NCI-H2196 treated with DMSO at 0.1 percent for 48 hours (cell line): ENCODE measurements around the gene SOX13.
"Not testable (repeated sequence)": the region's sequence is repeated elsewhere in the genome, so short reads cannot be mapped to it uniquely, and the experiment has no call there.

Source experiments
- DNase-seq: peaks from one replicate; lab custom pipeline; 2025; ENCODE audit not compliant: unreplicated experiment; lab: John Stamatoyannopoulos, UW

Gene SOX13

GRCh38 chr1:204085876-204086275 is 13.0 kb downstream of the SOX13 start:
- DNase-seq, result no peak

DNA sequence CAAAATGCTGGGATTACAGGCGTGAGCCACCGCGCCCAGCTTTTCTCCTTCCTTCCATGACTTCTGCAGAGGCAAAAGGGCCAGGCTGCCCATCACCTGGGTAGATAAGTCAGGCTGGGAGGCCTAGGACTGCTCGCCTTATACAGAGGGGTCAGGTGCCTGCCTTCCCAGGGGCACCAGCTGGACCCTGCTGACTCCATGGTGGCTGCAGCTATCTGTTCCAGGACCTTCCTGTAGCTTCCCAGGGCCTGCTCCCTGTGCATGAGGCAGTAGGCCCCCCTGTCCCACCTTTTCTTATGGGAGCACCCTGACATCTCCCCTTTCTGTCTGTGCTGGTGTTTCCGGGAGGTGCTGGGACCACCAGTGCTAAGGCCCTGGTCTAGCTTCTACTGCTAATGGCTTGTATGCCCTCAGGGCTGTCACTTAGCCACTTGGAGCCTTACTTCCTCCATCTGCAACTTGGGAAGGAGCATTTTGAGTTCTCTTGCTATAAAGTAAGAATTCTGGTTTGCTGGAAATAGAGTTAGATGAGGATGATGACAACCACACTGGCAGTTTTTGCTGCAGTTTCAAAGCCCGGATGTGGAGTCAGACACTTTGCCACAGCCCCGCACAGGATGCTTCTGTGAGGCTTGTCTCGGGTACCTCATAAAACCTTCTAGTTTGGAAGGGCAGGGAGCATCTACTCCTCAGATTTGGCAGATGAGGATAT is 14.4 kb downstream of the SOX13 start:
- no peak for DNase-seq

DNA sequence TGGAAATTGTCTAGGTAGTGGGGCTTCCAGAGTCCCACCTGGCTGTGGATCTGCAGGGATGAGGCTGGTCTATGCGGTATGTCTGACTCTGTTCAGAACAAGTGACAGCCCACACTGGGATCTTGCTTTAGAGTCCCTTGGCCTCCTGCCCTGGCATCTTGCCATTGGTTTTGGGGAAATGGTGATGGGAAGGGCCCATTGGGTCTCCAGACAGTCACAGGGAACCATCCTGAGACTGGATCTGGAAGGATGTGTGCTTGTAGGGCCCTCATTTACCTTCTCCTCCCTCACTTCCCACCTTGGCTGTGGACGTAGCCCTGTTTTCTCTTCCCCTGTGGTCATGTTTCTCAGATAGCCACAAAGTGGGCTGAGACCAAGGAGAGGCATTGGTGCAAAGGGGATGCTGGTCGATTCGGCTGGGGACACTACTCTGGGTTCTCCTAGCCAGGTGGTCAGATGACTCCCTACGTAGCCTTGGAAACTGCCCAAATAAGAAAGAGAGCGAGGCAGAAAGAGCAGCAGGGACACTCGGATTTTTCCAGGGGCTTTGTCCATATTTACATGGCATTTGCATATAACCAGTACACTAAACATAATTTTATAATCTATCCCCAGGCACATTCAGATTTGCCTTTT is 15.1 kb downstream of the SOX13 start:
- DNase-seq, result no peak

- no peak for DNase-seq
Observed at GRCh38 chr1:204088596-204088995, 15.7 kb downstream of the SOX13 start.

DNA sequence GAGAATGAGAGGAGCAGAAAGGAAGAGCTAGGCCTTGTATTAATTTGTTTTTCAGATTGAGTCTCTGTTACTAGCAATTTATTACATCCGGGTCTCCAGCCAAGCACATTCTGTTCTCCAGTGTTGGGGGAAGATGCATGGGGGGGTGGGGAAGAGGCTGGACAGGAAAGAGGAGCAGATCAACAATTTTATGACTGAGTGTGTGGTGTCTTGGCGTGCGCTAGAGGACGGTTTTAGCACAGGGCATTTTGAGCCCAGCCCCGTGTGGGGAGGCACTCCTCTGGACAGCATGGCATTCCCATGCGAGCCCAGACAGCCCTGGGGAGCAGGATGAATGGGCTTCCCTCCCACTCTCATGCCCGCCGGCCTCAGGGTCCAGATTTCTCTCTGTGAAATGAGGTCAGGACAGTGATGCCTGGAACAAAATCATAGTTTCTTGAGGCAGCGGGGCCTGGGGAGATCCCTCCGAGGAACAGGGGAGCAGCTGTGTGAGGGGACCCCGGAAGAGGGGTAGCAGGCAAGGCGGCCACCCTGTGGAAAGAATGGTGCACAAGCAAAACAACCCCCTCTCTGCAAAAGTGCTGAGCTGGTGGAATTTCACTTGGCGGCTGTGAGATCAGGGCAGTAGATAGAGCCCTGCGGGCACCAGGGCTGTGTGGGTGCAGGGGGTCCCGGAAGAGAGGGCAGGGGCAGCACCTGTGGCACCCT is 16.3 kb downstream of the SOX13 start:
- DNase-seq, result no peak

DNA sequence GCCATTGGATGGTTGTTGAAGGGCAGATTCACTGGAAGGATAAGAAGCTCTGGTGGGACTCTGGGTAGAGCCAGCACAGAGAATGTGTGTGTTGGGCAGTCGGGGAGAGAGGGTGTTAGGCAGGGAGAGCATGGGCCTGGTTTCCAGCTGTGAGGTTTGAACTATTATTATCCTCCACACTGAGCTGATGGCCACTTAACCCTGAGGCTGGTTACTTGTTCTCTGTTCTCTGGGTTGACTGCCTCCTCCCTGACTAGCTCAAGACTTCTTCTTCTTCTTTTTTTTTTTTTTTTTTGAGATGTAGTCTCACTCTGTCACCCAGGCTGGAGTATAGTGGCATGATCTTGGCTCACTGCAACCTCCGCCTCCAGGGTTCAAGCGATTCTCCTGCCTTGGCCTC is 17.2 kb downstream of the SOX13 start:
- DNase-seq, result not testable (repeated sequence)

GRCh38 chr1:204091066-204091465 is 18.2 kb downstream of the SOX13 start:
- no peak for DNase-seq

DNA sequence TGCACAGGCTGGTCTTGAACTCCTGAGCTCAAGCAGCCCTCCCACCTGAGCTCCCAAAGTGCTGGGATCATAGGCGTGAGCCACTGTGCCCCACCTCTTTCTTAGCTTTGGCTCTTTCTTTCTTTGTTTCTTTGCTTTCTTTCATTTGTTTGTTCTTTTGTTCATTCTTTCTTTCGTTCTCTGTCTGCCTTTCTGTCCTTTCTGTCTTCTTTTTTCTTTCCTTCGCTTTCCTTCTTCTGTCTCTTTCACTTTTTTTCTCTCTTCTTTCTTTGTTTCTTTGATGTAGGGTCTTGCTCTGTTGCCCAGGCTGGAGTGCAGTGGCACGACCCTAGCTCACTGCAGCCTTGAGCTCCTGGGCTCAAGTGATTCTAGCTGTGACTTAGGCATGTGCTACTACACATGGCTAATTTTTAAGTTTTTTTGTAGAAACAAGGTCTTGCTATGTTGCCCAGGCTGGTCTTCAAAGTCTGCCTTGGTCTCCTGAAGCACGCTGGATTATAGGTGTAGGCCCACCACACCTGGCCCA is 18.9 kb downstream of the SOX13 start:
- no peak for DNase-seq

- no peak for DNase-seq
Observed at GRCh38 chr1:204092632-204093420, 19.9 kb downstream of the SOX13 start.

DNA sequence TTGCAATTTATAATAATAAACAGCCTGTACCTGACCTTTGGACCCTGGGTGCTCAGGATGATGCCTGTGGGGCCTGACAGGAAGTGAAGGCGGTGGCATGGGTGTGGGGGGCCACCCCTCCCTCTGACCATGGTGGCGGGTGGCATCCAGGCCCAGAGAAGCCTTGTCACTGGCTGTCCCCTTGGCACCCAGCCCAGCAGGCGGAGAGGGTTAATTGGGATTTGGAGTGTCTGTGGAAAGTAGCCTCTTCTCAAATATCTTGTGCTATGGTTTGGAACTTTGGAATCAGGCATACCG is 20.5 kb downstream of the SOX13 start:
- no peak for DNase-seq

- DNase-seq, result no peak
Observed at GRCh38 chr1:204093781-204094180, 20.9 kb downstream of the SOX13 start.

DNA sequence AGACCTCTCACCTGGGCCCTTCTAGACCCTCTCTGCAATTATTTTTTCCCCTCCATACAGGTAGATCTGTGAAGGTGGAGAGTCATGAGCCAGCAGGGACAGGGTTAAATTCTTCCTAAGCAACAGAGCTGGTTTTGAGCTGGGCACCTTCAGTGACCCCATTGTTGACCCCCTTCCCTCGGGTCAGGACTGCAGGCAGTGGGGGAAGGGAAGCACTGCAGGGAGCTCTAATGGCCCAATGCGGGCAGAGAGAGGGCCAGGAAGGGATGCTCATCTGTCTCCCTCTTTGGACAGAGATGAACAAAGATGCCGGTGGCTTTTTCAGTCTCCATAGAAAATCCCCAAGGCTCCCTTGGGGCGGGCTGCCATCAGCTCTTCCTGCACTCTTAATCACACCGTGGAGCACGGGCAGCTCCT is 21.4 kb downstream of the SOX13 start:
- DNase-seq, result no peak

DNA sequence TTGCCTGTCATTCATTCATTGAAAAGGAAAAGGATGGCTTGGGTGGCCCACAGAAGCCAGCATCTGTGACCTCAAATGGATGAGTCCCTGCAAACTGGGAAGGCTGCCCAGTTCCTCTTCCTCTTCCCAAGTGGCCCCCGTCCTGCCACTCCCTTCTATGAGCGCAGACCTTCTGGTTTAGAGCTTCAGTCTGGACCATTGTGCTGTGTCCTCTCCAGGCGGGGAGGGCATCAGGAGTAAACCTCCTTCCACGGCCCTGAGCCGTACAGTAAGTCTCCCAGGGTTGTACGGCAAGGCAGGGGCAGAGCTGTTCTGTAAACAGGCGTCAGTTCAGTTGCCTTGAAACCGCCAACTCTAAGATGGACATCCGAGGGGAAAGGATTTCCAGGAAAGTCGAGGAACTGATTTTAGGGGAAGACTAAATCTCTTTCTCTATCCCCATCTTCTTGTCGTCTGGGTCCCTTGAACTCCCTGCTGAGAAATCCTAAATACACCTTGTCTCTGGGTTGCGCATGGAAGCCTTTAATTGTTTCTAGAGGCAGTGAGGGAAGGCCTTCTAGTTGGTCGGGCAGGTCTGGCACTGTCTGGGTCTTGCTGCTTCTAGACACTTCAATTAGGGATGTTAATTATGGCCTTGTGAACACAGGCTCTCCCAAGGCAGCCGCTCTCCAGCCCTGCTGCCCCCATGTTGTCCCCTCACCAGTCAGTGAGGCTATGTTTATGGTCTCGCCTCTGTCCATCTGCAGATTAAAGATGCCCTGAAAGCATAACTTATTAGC is 22.1 kb downstream of the SOX13 start:
- DNase-seq, result no peak

GRCh38 chr1:204096931-204097330 is 24.0 kb downstream of the SOX13 start:
- no peak for DNase-seq

GRCh38 chr1:204098683-204099082 is 25.8 kb downstream of the SOX13 start:
- no peak for DNase-seq

DNA sequence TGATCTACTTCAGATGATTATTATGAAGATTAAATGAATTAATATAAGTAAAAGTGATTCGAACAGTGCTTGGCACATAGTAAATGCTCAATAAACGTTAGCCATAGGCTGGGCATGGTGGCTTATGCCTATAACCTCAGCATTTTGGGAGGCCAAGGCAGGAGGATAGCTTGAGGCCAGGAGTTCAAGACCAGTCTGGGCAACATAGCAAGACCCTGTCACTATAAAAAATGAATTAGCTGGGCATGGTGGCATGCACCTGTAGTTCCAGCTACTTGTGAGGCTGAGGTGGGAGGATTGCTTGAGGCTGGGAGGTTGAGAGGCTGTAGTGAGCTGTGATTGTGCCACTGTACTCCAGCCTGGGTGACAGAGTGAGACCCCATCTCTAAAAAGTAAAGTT is 26.8 kb downstream of the SOX13 start:
- DNase-seq, result not testable (repeated sequence)

DNA sequence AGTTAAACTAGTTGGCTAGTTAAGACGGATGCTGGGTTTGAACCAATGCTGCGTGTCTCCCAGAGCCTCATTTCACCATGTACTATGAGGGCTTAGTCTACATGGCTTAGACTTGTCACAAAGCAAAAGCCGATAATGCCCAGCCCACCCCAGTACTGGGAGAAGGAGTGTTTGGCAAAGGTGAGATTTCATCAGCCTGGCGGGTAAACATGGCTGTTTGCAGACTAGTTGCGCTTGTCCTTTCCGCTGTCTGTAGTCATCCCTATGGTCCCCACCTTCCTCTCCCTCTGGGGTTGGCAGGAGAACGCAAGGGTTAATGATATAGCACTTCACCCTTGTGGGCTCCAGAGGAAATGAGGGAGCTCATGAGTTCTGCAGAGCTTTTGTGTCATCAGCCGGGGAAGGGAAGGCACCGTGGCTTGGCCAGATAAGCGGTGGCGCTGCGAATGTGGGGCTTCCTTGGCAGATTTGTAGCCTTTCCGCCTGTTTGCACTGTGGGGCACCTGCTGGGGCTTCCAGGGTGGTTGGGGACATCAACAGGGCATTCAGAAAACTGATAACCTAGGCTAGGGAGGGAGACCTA is 29.2 kb downstream of the SOX13 start:
- DNase-seq, result no peak

- no peak for DNase-seq
Observed at GRCh38 chr1:204102739-204103430, 30.0 kb downstream of the SOX13 start.

DNA sequence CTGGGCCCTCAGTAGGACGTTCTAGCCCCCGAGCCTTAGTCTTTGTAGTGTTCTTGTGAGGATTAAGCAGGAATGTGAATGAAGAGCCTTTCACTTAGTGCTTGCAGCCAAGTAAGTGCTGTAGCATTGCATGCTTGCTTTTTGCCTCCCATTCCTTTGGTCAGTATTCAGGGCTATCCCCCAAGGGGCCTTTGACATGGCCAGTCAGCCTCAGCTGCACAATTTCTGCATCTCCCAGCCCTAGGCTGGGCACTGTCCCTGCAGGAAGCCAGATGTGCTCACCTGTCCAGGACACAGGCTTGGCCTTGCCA is 30.5 kb downstream of the SOX13 start:
- DNase-seq, result no peak
